Stimulated activated CD4-positive, alpha-beta T cell treated with anti-CD3 and anti-CD28 coated beads, Interleukin-1b, Interleukin-23, amount 100 ng/mL, for 24 hours (primary cell): ENCODE data around the gene ZHX3.

Experiments used
- DNase-seq, 4 experiments: peaks; one replicate each; pipeline ENCODE4 v3.0.0-alpha.2; 2020; ENCODE audit warnings: low read depth in 4 of 4, low spot score in 1 of 4

ZHX3 gene

DNA sequence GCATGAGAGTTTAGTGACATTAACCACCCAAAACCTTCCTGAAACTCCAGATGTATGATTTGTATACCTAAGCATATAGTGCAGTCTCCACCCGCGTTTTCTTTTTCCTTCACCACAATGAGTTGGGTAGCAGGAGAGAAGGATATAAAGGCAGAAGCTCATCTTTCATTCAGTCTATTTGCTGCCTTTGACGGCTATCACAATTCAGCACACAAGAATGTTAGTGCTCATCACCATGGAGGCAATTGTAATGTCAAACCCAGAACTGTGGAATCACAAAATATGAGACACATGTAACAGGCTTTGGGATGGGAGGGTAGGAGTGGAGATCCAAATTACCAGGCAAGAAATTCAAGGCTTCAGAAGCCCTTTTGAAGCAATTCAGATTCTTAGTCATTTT lies 17.6 kb downstream of the ZHX3 start:
- DNase-seq: no peak

GRCh38 chr20:41293269-41294037 lies 24.1 kb downstream of the ZHX3 start:
- no peak for DNase-seq

- DNase-seq: no peak
Measured at GRCh38 chr20:41290804-41291389, 26.6 kb downstream of the ZHX3 start.

DNA sequence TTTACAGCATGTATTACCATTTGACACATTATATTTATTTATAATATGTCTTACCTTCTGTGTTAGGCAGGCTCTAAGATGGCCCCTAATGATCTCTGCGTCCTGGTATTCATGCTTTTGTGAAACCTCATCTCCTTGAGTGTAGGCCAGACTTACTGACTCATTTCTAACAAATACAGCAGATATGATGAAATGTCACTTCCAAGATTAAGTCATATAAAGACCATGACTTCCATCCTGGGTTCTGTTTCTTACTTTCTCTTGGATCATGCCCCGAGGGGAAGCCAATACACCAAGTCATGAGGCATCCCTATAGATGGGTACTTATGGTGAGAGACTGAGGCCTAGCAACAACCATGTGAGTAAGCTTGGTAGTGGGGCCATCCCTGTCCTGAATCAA lies 30.2 kb downstream of the ZHX3 start:
- DNase-seq: no peak

- no peak for DNase-seq
Measured at GRCh38 chr20:41286240-41286851, 31.2 kb downstream of the ZHX3 start.

GRCh38 chr20:41279546-41280225 lies 37.8 kb downstream of the ZHX3 start:
- no peak for DNase-seq

DNA sequence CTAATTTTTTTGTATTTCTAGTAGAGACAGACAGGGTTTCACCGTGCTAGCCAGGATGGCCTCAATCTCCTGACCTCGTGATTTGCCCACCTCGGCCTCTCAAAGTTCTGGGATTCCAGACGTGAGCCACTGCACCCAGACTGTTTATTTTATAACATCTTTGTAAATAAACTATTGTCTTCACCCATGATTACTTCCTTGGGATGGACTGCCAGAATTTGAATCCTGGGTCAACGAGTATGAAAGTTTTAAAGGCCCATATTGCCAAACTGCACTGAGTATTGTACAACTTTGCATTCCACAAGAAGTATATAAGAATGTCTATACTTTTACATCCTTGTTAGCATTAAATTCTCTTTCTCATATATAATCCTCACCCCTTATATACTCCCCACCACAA lies 38.6 kb downstream of the ZHX3 start:
- no peak for DNase-seq

DNA sequence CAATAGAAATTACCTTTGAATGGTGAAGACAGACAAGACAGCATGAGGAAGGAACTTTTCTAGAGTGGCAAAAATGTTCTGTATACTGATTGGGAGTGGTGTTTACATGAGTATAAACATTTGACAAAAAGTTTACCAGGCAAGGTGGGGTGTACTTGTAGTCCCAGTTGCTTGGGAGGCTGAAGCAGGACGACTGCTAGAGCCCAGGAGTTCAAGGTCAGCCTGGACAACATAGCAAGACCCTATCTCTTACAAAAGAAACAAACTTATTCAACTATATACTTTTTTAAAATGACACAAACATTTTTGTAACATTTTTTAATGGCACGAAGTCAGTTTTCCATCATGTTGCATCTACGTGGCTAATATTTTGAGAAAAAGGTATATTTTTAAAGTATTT lies 40.5 kb downstream of the ZHX3 start:
- no peak for DNase-seq

DNA sequence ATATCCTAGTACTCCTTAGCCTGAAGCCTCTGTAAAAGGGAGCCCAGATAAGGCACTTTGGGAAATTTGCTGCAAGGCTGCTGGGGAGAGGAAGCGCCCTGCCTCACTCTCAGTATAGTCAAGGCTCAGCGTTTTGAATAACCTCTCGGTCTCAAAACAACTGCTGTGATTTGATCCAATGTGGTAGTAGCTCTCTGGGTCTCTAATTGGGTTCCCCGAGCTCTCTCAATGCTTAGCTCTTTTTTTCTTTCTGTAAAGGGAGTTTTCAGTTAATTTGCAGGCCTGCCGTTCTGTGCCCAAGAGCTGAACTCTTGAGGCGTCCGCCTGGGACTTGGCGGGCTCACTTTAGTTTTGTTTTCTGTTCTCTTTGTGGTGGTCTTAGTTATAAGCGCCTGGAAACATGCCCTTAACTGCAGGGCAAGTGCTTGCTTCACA lies 41.2 kb downstream of the ZHX3 start:
- DNase-seq: no peak

- no peak for DNase-seq
Measured at GRCh38 chr20:41275301-41275731, 42.2 kb downstream of the ZHX3 start.

DNA sequence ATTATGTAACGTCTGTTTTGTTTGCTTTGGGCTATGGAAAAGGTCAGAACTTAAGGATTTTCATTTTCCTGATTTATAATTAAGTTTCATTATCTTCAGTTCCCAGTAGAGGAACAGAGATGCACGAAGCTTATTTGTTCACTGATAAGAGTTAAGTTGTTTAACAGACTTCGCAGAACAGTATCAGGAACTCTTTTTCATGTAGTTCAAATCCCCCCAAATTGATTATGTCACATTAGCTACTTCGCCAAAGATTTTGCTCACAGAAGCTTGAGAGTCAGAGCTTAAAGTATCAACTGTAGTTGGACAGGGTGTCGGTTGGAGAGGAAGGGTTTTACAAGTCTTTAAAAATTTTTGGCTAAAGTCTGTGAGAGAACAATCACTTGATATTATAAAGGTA lies 43.4 kb downstream of the ZHX3 start:
- DNase-seq: no peak

GRCh38 chr20:41273445-41273844 lies 44.1 kb downstream of the ZHX3 start:
- DNase-seq: no peak

DNA sequence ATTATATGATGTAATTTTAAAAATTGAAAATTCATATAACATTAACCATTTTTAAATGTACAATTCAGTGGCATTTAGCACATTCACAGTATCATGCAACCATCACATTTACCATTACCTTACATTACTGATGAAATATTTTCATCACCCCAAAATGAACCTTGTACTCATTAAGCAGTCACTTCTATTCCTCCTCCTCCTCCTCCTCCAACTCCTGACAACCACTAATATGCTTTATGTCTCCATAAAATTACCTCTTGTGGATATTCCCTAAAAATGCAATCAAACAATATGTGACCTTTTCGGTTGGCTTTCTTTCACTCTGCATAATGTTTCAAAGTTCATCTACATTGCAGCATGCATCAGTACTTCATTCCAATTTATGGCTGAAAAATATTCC lies 45.2 kb downstream of the ZHX3 start:
- no peak for DNase-seq

GRCh38 chr20:41268917-41269652 lies 48.4 kb downstream of the ZHX3 start:
- no peak for DNase-seq

DNA sequence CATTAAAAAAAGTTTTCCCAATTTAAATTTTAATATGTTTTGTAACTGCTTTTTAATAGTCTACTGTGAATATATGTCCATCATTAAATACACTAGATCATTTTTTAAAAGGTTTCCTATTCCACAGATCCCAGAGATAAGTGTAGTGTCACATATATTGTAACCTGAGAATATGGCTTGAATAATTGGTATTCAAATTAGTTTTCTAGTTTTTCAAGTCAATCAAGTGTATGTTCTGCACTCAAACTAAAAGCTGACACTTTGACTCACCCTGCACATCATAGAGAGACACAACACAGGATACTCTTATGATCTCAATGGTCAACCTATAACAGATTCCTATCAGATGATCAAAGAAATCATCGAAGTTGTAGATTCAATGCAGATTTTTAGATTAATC lies 49.1 kb downstream of the ZHX3 start:
- DNase-seq: no peak

- no peak for DNase-seq
Measured at GRCh38 chr20:41265938-41266337, 51.6 kb downstream of the ZHX3 start.

DNA sequence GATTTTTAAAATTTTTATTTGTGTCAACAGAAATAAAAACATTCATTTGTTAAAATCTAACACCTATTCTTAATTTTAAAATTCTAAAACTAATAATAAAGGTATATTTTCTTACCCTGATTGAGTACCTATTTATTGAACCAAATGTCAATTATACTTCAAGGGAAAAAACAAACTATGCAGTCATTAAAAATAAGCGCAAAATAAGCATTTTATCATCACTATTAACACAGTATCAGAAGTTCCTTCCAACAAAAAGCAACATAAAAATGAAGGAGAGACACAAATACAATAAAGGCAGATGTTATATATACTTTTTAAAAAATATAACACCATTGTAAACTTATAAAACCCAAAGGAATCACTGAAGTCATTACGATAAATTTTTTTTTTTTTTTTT lies 52.7 kb downstream of the ZHX3 start:
- no peak for DNase-seq

DNA sequence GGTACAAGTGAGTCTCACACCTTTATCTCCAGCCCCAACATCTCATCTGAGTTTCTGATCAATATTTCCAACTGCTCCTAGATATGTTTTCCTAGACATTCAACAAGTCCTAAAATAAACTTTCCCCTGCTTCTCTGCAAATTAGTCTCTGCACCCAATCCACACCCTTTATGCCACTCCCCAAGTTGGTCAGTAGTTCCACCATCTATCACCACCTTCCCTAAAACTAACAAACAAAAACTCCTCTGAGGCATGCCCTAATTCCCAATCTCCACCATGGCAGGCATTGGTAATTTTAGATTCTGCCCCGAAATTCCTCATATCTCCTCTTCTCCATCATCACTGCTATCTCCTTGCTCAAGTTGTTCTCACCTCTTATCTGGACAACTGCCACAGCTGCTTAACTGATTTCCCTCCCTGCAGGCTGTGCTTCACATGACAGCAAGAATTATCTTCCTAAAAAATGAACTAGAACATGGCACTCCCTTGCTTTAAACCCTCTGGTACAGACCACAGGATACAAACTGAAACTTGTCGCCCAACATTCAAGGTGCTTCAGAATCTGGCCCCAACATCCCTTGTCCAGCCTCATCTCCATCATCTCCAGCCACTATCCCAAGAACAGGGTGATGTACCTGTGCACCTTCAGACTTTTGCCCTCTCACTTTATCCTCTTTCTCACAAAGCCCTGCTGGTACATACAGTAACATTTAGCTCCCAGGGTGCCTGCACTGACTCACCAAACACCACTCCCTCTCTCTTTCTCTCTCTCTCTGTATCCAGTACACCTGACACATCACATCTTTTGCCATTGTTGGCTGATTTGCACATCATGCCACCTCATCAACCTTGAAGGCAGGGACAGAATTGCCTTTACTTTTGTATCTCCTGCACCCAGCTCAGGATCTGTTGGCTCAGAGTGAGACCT lies 55.5 kb downstream of the ZHX3 start:
- DNase-seq: no peak

- DNase-seq: no peak
Measured at GRCh38 chr20:41261260-41261659, 56.3 kb downstream of the ZHX3 start.

- no peak for DNase-seq
Measured at GRCh38 chr20:41260734-41261220, 56.8 kb downstream of the ZHX3 start.
